Kidney (tissue), 14 donors: Measurements from ENCODE around the gene ELOVL2. TPM values are rescaled to one million over a fixed set of nuclear protein-coding genes. Genes with fewer than 3 reads are reported as not detected.

Experiments
- DNase-seq, 5 donors: peaks; one replicate each; pipeline ENCODE4 v3.0.0-alpha.2; 2013 to 2020
- FAIRE-seq: peaks from 2 replicates; lab custom pipeline; 2012; peaks lifted over from hg19 to GRCh38; lab: Jason Lieb, UNC
- H3K27ac ChIP-seq, 2 donors: one replicate each; pipeline ENCODE4 v1.7.0; 2013; ENCODE audit warnings: low read depth in 2 of 2, low read length in 2 of 2, inconsistent platforms in 1 of 2
- H3K27me3 ChIP-seq: one replicate; pipeline ENCODE4 v1.7.1; 2013; ENCODE audit warnings: low read length, inconsistent platforms; ENCODE audit not compliant: control insufficient read depth, insufficient read depth
- H3K36me3 ChIP-seq, 3 donors: one replicate each; pipeline versions ENCODE4 v1.7.0 to v1.7.1; 2013; ENCODE audit warnings: low read length in 3 of 3, control low read depth in 1 of 3, inconsistent platforms in 1 of 3; ENCODE audit not compliant: insufficient read depth in 3 of 3, control insufficient read depth in 2 of 3
- H3K4me1 ChIP-seq, 3 donors: one replicate each; pipeline versions ENCODE4 v1.7.0 to v1.7.1; 2013; ENCODE audit warnings: low read length in 3 of 3, inconsistent platforms in 1 of 3, low read depth in 1 of 3; ENCODE audit not compliant: control insufficient read depth in 2 of 3, insufficient read depth in 2 of 3
- H3K4me3 ChIP-seq, 3 donors: one replicate each; pipeline versions ENCODE4 v1.7.0 to v1.8.1; 2013; ENCODE audit warnings: low read length in 3 of 3, control low read depth in 1 of 3, inconsistent platforms in 1 of 3
- H3K9ac ChIP-seq, 3 donors: one replicate each; pipeline versions ENCODE4 v1.7.0 to v1.7.1; 2013; ENCODE audit warnings: low read length in 3 of 3, control low read depth in 1 of 3, inconsistent platforms in 1 of 3
- H3K9me3 ChIP-seq, 3 donors: one replicate each; pipeline versions ENCODE4 v1.7.0 to v1.7.1; 2013; ENCODE audit warnings: low read length in 3 of 3, control low read depth in 1 of 3, inconsistent platforms in 1 of 3; ENCODE audit not compliant: control insufficient read depth in 2 of 3, insufficient read depth in 1 of 3
- CTCF ChIP-seq: IDR thresholded peaks from 3 replicates; pipeline ENCODE4 v1.5.1; 2012; ENCODE audit warnings: mild to moderate bottlenecking, moderate library complexity, borderline replicate concordance; ENCODE audit not compliant: insufficient read depth; ENCODE audit errors: extremely low read depth
- intact Hi-C: fragments of 100-400 bp; cut with DNase I; formaldehyde crosslinking; loops from one replicate; pipeline ENCODE4 v1.11.1; 2022
- polyA plus RNA-seq: library from polyadenylated mRNA; stranded (reverse); fragments of 350-450 nt; fragmentation: Illumina TruSeq; extraction: RNeasy Lipid Tissue Mini Kit (QIAGEN cat#74804); gene quantifications from one replicate; pipeline ENCODE4 v1.2.3, GENCODE V29; 2014; ENCODE audit warnings: low read depth, low replicate concordance; ENCODE audit not compliant: insufficient read depth
- total RNA-seq: library from RNA; stranded (reverse); fragmentation: NEBNext Ultra II Directional; extraction: Animal tissue kit (Norgen Biotek cat#: 25700); gene quantifications from one replicate; pipeline ENCODE4 v1.2.1, GENCODE V29; 2021
- donor health status: control.
- donor health status: control.
- donor health status: control.
- donor health status: control.
- donor health status: control.
- donor health status: DM: yes; HTN: yes; CAD: no.
- donor health status: Normal renal cell carcinoma (clear cell type).

ELOVL2 gene
- total and polyA plus RNA-seq, 2 donors from 2014 or later: 0.79 TPM; not detected in 1

GRCh38 chr6:11083491-11083890 lies 39.4 kb upstream of the ELOVL2 start:
- TF ChIP-seq CTCF: no peak
- Histone ChIP-seq H3K9me3 (no peaks in the 10 kb centered on the region), H3K4me1 (no peaks in the 10 kb centered on the region), H3K27me3 (no peaks in the 10 kb centered on the region), H3K27ac (no peak overlapping the region), H3K4me3 (no peak overlapping the region), H3K9ac (no peak overlapping the region), H3K36me3 (no peaks in the 10 kb centered on the region)
- no peak for FAIRE-seq
- DNase-seq: no peak
- intact Hi-C loops: no loop called here

GRCh38 chr6:11080296-11080695 lies 36.2 kb upstream of the ELOVL2 start:
- Histone ChIP-seq H3K36me3 (no peaks in the 10 kb centered on the region), H3K27ac (no peak overlapping the region), H3K9ac (no peak overlapping the region), H3K9me3 (no peaks in the 10 kb centered on the region), H3K4me3 (no peak overlapping the region), H3K4me1 (no peaks in the 10 kb centered on the region), H3K27me3 (no peaks in the 10 kb centered on the region)
- DNase-seq (no peak), FAIRE-seq (no peak)
- intact Hi-C loops: no loop called here
- TF ChIP-seq CTCF: no peak

GRCh38 chr6:11078266-11078665 lies 34.2 kb upstream of the ELOVL2 start:
- no peak overlapping the region for H3K4me3 ChIP-seq
- FAIRE-seq: no peak
- no peaks in the 10 kb centered on the region for H3K9me3 ChIP-seq
- no peak overlapping the region for H3K27ac ChIP-seq
- H3K4me1 ChIP-seq: no peaks in the 10 kb centered on the region
- no peak for TF ChIP-seq CTCF
- no peaks in the 10 kb centered on the region for H3K27me3 ChIP-seq
- no peaks in the 10 kb centered on the region for H3K36me3 ChIP-seq
- H3K9ac ChIP-seq: no peak overlapping the region
- intact Hi-C loops: no loop called here
- DNase-seq: no peak

GRCh38 chr6:11076540-11076939 lies 32.4 kb upstream of the ELOVL2 start:
- no peaks in the 10 kb centered on the region for H3K36me3 ChIP-seq
- no peaks in the 10 kb centered on the region for H3K4me1 ChIP-seq
- intact Hi-C loops: no loop called here
- no peak overlapping the region for H3K27ac ChIP-seq
- DNase-seq (no peak), FAIRE-seq (no peak)
- TF ChIP-seq CTCF: no peak
- H3K27me3 ChIP-seq: no peaks in the 10 kb centered on the region
- no peak overlapping the region for H3K4me3 ChIP-seq
- H3K9ac ChIP-seq: no peak overlapping the region
- no peaks in the 10 kb centered on the region for H3K9me3 ChIP-seq
